HepG2 (cell line): ENCODE results near the gene SFT2D1. TPM values are rescaled to one million over a fixed set of nuclear protein-coding genes. Genes with fewer than 3 reads are reported as not detected.

Experiments used
- AGO1 ChIP-seq: fragments of 200-400 bp; formaldehyde crosslinking; IDR thresholded peaks from 2 replicates; pipeline ENCODE4 v1.6.1; 2017; ENCODE audit warnings: mild to moderate bottlenecking, low read depth, low read length, moderate library complexity; ENCODE audit not compliant: poor library complexity, severe bottlenecking
- ARNT ChIP-seq: fragments of 450-650 bp; IDR thresholded peaks from 2 replicates; pipeline ENCODE4 v1.6.1; 2017
- ATF6 ChIP-seq: sonication (generic); formaldehyde crosslinking; conservative IDR thresholded peaks from 2 replicates; pipeline ENCODE4 v1.4.0; 2020; ENCODE audit warnings: missing genetic modification reagents
- CBX1 ChIP-seq: IDR thresholded peaks from one replicate; pipeline ENCODE4 v1.6.1; 2016; ENCODE audit warnings: antibody characterized with exemption, low read depth
- GABPB1 ChIP-seq: IDR thresholded peaks from 2 replicates; pipeline ENCODE4 v1.6.1; 2016; ENCODE audit warnings: mild to moderate bottlenecking, missing genetic modification reagents, moderate library complexity, missing compliant biosample characterization
- HMGXB3 ChIP-seq: sonication (generic); formaldehyde crosslinking; IDR thresholded peaks from 2 replicates; pipeline ENCODE4 v1.4.0; 2020; ENCODE audit warnings: missing genetic modification reagents, borderline replicate concordance
- KAT2B ChIP-seq: fragments of 150-350 bp; IDR thresholded peaks from 2 replicates; pipeline ENCODE4 v1.6.1; 2014; ENCODE audit warnings: low read depth, low read length, borderline replicate concordance
- POLR2AphosphoS5 ChIP-seq: IDR thresholded peaks from 2 replicates; pipeline ENCODE4 v1.6.1; 2012; ENCODE audit warnings: low read depth, low read length
- RBM22 ChIP-seq: fragments of 200-400 bp; formaldehyde crosslinking; optimal IDR thresholded peaks from 2 replicates; pipeline ENCODE3; 2017; ENCODE audit warnings: mild to moderate bottlenecking, low read length, moderate library complexity
- ZNF230 ChIP-seq: sonication (generic); formaldehyde crosslinking; IDR thresholded peaks from 2 replicates; pipeline ENCODE4 v1.4.0; 2020; ENCODE audit warnings: mild to moderate bottlenecking, missing genetic modification reagents
- ZNF235 ChIP-seq: sonication (generic); formaldehyde crosslinking; IDR thresholded peaks from 2 replicates; pipeline ENCODE4 v1.8.1; 2023; ENCODE audit warnings: mild to moderate bottlenecking, missing genetic modification reagents, borderline replicate concordance
- ZNF788 ChIP-seq: sonication (generic); formaldehyde crosslinking; IDR thresholded peaks from 2 replicates; pipeline ENCODE4 v1.5.0; 2020; ENCODE audit warnings: mild to moderate bottlenecking, missing genetic modification reagents, borderline replicate concordance
- polyA plus RNA-seq, 8 experiments: library from polyadenylated mRNA; depleted of rRNA in 3 of 8; stranded (reverse) in 7 of 8; unstranded in 1 of 8; fragments of >200 nt; fragmentation: Illumina TruSeq in 4 of 8; extraction: Trizol in 4 of 8; gene quantifications; 2 replicates each; pipeline versions ENCODE4 v1.2.1 to v1.2.3, GENCODE V29; 2011 to 2016; ENCODE audit warnings: low read depth in 4 of 8, missing spikeins in 1 of 8, mixed read lengths in 1 of 8; ENCODE audit not compliant: insufficient read depth in 1 of 8
- total RNA-seq, 5 experiments: library from RNA; depleted of rRNA; stranded (reverse); fragments of >200 nt; fragmentation: Illumina TruSeq; extraction: Trizol; gene quantifications; 2 replicates each; pipeline ENCODE4 v1.2.3, GENCODE V29; 2016; ENCODE audit warnings: low read depth in 1 of 5
- TF ChIP-seq, protein P1 (sequence below), 2 experiments: fragments of 450-650 bp in 1 of 2; sonication (generic) in 1 of 2; formaldehyde crosslinking in 1 of 2; IDR thresholded peaks; 2 replicates each; pipeline versions ENCODE4 v1.6.1 to v1.8.0; 2016 to 2022; ENCODE audit warnings: antibody characterized with exemption in 1 of 2, mild to moderate bottlenecking in 1 of 2, missing genetic modification reagents in 1 of 2

The SFT2D1 gene
- total and polyA plus RNA-seq, 2 of the 13 experiments (the other 11 are each of a cell fraction or from before 2014, with no cell fraction given), result 115 to 147 TPM

DNA sequence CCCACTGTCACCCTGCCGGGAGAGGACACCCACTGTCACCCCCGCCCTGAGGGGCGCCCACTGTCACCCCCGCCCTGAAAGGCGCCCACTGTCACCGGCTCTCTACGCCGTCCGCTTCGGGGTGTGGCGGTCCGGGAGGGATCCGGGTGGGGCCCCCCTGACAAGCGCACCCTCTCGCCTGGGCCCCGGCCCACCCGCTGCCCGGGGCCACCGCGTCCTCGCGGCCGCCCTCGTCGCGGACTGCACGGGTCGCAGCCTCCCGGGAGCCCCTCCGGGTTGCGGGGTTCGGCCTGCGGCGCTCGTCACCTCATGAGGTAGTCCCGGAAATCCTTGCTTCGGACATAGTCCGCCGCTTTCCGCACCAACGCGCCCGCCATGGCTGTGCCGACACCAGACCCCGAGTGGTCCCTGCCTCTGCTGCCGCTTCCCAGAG is 40.2 kb upstream of the SFT2D1 start (continued):
- TF ChIP-seq ATF6 (CRISPR knock-in tag) (0 out of 2 replicates have a peak, but pooled peaks have one; percentile 12), ZNF235 (CRISPR knock-in tag) (0 out of 2 replicates have a peak, but pooled peaks have one; percentile 5), HMGXB3 (no peak), GABPB1 (CRISPR knock-in tag) (no peak), RBM22 (no peak), CBX1 (peak; percentile 13), AGO1 (no peak), ARNT (no peak), KAT2B (no peak), ZNF788 (CRISPR knock-in tag) (no peak), POLR2AphosphoS5 (peak; percentile 79), ZNF230 (CRISPR knock-in tag) (0 out of 2 replicates have a peak, but pooled peaks have one; percentile 17)
- TF ChIP-seq, protein P1, sequence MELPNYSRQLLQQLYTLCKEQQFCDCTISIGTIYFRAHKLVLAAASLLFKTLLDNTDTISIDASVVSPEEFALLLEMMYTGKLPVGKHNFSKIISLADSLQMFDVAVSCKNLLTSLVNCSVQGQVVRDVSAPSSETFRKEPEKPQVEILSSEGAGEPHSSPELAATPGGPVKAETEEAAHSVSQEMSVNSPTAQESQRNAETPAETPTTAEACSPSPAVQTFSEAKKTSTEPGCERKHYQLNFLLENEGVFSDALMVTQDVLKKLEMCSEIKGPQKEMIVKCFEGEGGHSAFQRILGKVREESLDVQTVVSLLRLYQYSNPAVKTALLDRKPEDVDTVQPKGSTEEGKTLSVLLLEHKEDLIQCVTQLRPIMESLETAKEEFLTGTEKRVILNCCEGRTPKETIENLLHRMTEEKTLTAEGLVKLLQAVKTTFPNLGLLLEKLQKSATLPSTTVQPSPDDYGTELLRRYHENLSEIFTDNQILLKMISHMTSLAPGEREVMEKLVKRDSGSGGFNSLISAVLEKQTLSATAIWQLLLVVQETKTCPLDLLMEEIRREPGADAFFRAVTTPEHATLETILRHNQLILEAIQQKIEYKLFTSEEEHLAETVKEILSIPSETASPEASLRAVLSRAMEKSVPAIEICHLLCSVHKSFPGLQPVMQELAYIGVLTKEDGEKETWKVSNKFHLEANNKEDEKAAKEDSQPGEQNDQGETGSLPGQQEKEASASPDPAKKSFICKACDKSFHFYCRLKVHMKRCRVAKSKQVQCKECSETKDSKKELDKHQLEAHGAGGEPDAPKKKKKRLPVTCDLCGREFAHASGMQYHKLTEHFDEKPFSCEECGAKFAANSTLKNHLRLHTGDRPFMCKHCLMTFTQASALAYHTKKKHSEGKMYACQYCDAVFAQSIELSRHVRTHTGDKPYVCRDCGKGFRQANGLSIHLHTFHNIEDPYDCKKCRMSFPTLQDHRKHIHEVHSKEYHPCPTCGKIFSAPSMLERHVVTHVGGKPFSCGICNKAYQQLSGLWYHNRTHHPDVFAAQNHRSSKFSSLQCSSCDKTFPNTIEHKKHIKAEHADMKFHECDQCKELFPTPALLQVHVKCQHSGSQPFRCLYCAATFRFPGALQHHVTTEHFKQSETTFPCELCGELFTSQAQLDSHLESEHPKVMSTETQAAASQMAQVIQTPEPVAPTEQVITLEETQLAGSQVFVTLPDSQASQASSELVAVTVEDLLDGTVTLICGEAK (IDR thresholded peaks at IDR 0.05), result no peak
- TF ChIP-seq, protein P1 (CRISPR knock-in tag; IDR thresholded peaks at IDR 0.05), result no peak
- TF ChIP-seq, all 625 proteins: peak for 19
